ENCODE data around the gene RNF213.

The RNF213 gene

GRCh38 chr17:80265205-80266068 is 4.8 kb downstream of the RNF213 start:
- TF ChIP-seq, protein P1, sequence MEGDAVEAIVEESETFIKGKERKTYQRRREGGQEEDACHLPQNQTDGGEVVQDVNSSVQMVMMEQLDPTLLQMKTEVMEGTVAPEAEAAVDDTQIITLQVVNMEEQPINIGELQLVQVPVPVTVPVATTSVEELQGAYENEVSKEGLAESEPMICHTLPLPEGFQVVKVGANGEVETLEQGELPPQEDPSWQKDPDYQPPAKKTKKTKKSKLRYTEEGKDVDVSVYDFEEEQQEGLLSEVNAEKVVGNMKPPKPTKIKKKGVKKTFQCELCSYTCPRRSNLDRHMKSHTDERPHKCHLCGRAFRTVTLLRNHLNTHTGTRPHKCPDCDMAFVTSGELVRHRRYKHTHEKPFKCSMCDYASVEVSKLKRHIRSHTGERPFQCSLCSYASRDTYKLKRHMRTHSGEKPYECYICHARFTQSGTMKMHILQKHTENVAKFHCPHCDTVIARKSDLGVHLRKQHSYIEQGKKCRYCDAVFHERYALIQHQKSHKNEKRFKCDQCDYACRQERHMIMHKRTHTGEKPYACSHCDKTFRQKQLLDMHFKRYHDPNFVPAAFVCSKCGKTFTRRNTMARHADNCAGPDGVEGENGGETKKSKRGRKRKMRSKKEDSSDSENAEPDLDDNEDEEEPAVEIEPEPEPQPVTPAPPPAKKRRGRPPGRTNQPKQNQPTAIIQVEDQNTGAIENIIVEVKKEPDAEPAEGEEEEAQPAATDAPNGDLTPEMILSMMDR (IDR thresholded peaks at IDR 0.05; ENCODE audit: extremely low read depth, missing control alignments), result no peak
- peak; percentile 73 for DNase-seq (ENCODE audit: low spot score)

GRCh38 chr17:80267391-80267790 is 6.7 kb downstream of the RNF213 start:
- no peak for DNase-seq (ENCODE audit: low spot score)
- TF ChIP-seq, protein P1 (IDR thresholded peaks at IDR 0.05; ENCODE audit: extremely low read depth, missing control alignments), result no peak

- no peak for DNase-seq (ENCODE audit: low spot score)
- TF ChIP-seq, protein P1 (IDR thresholded peaks at IDR 0.05; ENCODE audit: extremely low read depth, missing control alignments), result no peak
These were observed 7.8 kb downstream of the RNF213 start for GRCh38 chr17:80268427-80268826.

DNA sequence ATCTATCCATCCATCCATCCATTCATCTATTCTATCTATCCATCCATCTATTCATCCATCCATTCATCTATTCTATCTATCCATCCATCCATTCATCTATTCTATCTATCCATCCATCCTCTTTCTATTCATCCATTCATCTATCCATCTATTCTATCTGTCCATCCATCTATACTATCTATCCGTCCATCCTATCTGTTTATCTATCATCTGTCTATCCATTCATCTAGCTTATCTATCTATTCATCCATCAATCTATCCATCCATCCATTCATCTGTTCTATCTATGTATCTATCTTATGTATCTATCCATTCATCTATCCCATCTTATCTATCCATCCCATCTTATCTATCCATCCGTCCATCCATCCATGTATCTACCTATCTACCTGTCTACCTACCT is 8.8 kb downstream of the RNF213 start:
- TF ChIP-seq, protein P1 (IDR thresholded peaks at IDR 0.05; ENCODE audit: extremely low read depth, missing control alignments), result no peak
- DNase-seq (ENCODE audit: low spot score), result no peak

- DNase-seq (ENCODE audit: low spot score), result no peak
- TF ChIP-seq, protein P1 (IDR thresholded peaks at IDR 0.05; ENCODE audit: extremely low read depth, missing control alignments), result no peak
These were observed 9.5 kb downstream of the RNF213 start for GRCh38 chr17:80270104-80270503.

- TF ChIP-seq, protein P1 (IDR thresholded peaks at IDR 0.05; ENCODE audit: extremely low read depth, missing control alignments), result no peak
- no peak for DNase-seq (ENCODE audit: low spot score)
These were observed 10.2 kb downstream of the RNF213 start for GRCh38 chr17:80270836-80271235.

- TF ChIP-seq, protein P1 (IDR thresholded peaks at IDR 0.05; ENCODE audit: extremely low read depth, missing control alignments), result no peak
- no peak for DNase-seq (ENCODE audit: low spot score)
These were observed 11.7 kb downstream of the RNF213 start for GRCh38 chr17:80272366-80272765.

Data from GM20000 (cell line).